ENCODE data around the gene PRKCE. TPM values are rescaled to one million over a fixed set of nuclear protein-coding genes. Genes with fewer than 3 reads are reported as not detected.

PRKCE gene
- total and polyA plus RNA-seq, 2 of the 8 experiments (the other 6 are each of a cell fraction or from before 2014, with no cell fraction given): 0.54 to 2.1 TPM

GRCh38 chr2:45747363-45747762 is 95.9 kb downstream of the PRKCE start:
- no peak overlapping the region for H3K4me2 ChIP-seq (ENCODE audit: insufficient read depth in 1 of 2, low read depth in 2 of 2, low read length in 2 of 2)
- no peaks in the 10 kb centered on the region for H3K23me2 ChIP-seq (ENCODE audit: low read depth, low read length)
- ChIA-PET POLR2A (ENCODE audit: partially characterized antibody) (no interaction called here), CTCF (ENCODE audit: partially characterized antibody) (no interaction called here)
- TF ChIP-seq KDM1A (IDR thresholded peaks at IDR 0.05; ENCODE audit: borderline replicate concordance, low read length) (0 out of 2 replicates have a peak, but pooled peaks have one; percentile 19), ATF3 (IDR thresholded peaks at IDR 0.05; ENCODE audit: insufficient read depth, low read depth, low read length) (no peak), GTF2F1 (IDR thresholded peaks at IDR 0.05; ENCODE audit: borderline replicate concordance, low read depth, low read length) (no peak)
- H4K8ac ChIP-seq (ENCODE audit: extremely low read depth, insufficient read depth, low read length): no peak overlapping the region
- H3K36me3 ChIP-seq (ENCODE audit: control insufficient read depth in 2 of 4, insufficient read depth in 4 of 4, low read length in 3 of 4): no peaks in the 10 kb centered on the region
- no peak overlapping the region for H2BK15ac ChIP-seq (ENCODE audit: low read length)
- H3K4me1 ChIP-seq (replicated peaks in 1 of 4; ENCODE audit: control insufficient read depth in 3 of 4, insufficient read depth in 4 of 4, low read length in 3 of 4): no peaks in the 10 kb centered on the region
- FAIRE-seq (no peak), DNase-seq (ENCODE audit: low read depth in 1 of 2, low spot score in 2 of 2) (no peak)
- H4K91ac ChIP-seq (replicated peaks; ENCODE audit: insufficient read length, low read length): no peak overlapping the region
- no peak overlapping the region for H2AK5ac ChIP-seq (ENCODE audit: low read depth, low read length)
- no peak overlapping the region for H2BK12ac ChIP-seq (ENCODE audit: low read depth, low read length)
- no peak overlapping the region for H4K5ac ChIP-seq (ENCODE audit: insufficient read length, low read depth, low read length)
- no peak overlapping the region for H3K27ac ChIP-seq (ENCODE audit: low read depth, low read length)
- H3K9ac ChIP-seq (replicated peaks in 1 of 4; ENCODE audit: extremely low read depth in 1 of 4, low read depth in 3 of 4, low read length in 3 of 4): no peak overlapping the region
- H3K4me3 ChIP-seq (ENCODE audit: extremely low read depth in 1 of 4, insufficient read depth in 2 of 4, low read depth in 3 of 4, low read length in 4 of 4): no peak overlapping the region
- H2BK120ac ChIP-seq (replicated peaks; ENCODE audit: low read depth, low read length): no peak overlapping the region
- no peak overlapping the region for H3K14ac ChIP-seq (ENCODE audit: insufficient read length)
- H2BK5ac ChIP-seq (ENCODE audit: low read depth, low read length): no peak overlapping the region
- H3K79me2 ChIP-seq (ENCODE audit: control insufficient read depth in 1 of 2, insufficient read depth in 2 of 2, low read length in 2 of 2): no peaks in the 10 kb centered on the region
- no peak overlapping the region for H3K56ac ChIP-seq (replicated peaks; ENCODE audit: insufficient read length, low read depth, low read length)
- no peaks in the 10 kb centered on the region for H3K27me3 ChIP-seq (replicated peaks in 1 of 4; ENCODE audit: control insufficient read depth in 3 of 4, extremely low read depth in 1 of 4, insufficient read depth in 3 of 4, low read length in 3 of 4)
- no peak overlapping the region for H2AFZ ChIP-seq (ENCODE audit: low read length)
- H3K4ac ChIP-seq (replicated peaks; ENCODE audit: insufficient read length, low read depth, low read length): no peak overlapping the region
- peaks cover 2 to 4% of the 10 kb centered on the region in 2 experiments; a peak in 2 of 4 replicates for H3K9me3 ChIP-seq (ENCODE audit: insufficient read depth in 2 of 2, low read depth in 1 of 2, low read length in 1 of 2)
- no peaks in the 10 kb centered on the region for H3K79me1 ChIP-seq (ENCODE audit: low read depth, low read length)
- no peak overlapping the region for H2BK20ac ChIP-seq (ENCODE audit: low read length)
- H4K20me1 ChIP-seq (replicated peaks in 1 of 2; ENCODE audit: control insufficient read depth in 1 of 2, insufficient read depth in 2 of 2, low read length in 2 of 2): no peaks in the 10 kb centered on the region
- no peak overlapping the region for H3K23ac ChIP-seq (ENCODE audit: insufficient read length)
- H3K18ac ChIP-seq (ENCODE audit: extremely low read depth, low read length): no peak overlapping the region
